Liver (tissue), 9 donors: ENCODE data around the gene GAPVD1. TPM values are rescaled to one million over a fixed set of nuclear protein-coding genes. Genes with fewer than 3 reads are reported as not detected.

Source experiments
- DNase-seq: peaks from one replicate; pipeline ENCODE4 v3.0.0-alpha.2; 2017; ENCODE audit warnings: low spot score
- H3K27ac ChIP-seq, 2 donors: one replicate each; pipeline ENCODE4 v1.7.0; 2013; ENCODE audit warnings: inconsistent platforms in 2 of 2, low read length in 2 of 2, control low read depth in 1 of 2, low read depth in 1 of 2, mild to moderate bottlenecking in 1 of 2
- H3K27me3 ChIP-seq, 4 donors: one replicate each; pipeline versions ENCODE4 v1.6.1 to v1.7.0; 2013; ENCODE audit warnings: low read length in 3 of 4, inconsistent platforms in 1 of 4, mild to moderate bottlenecking in 1 of 4, moderate library complexity in 1 of 4; ENCODE audit not compliant: control insufficient read depth in 4 of 4, insufficient read depth in 4 of 4
- H3K36me3 ChIP-seq, 4 donors: one replicate each; pipeline versions ENCODE4 v1.6.1 to v1.7.0; 2013; ENCODE audit warnings: low read length in 3 of 4, mild to moderate bottlenecking in 3 of 4, low read depth in 1 of 4, moderate library complexity in 1 of 4; ENCODE audit not compliant: control insufficient read depth in 4 of 4, insufficient read depth in 3 of 4
- H3K4me1 ChIP-seq, 4 donors: one replicate each; pipeline versions ENCODE4 v1.6.1 to v1.7.0; 2013; ENCODE audit warnings: low read length in 3 of 4, mild to moderate bottlenecking in 3 of 4, moderate library complexity in 1 of 4; ENCODE audit not compliant: control insufficient read depth in 4 of 4, insufficient read depth in 4 of 4
- H3K4me3 ChIP-seq, 3 donors: one replicate each; pipeline versions ENCODE4 v1.6.1 to v1.7.0; 2013; ENCODE audit warnings: low read length in 3 of 3, control low read depth in 1 of 3, low read depth in 1 of 3, mild to moderate bottlenecking in 1 of 3
- H3K9ac ChIP-seq, 2 donors: one replicate each; pipeline ENCODE4 v1.7.0; 2013; ENCODE audit warnings: low read length in 2 of 2, mild to moderate bottlenecking in 2 of 2, moderate library complexity in 2 of 2, control low read depth in 1 of 2, low read depth in 1 of 2
- H3K9me3 ChIP-seq, 4 donors: one replicate each; pipeline versions ENCODE4 v1.6.1 to v1.7.0; 2013; ENCODE audit warnings: low read length in 3 of 4; ENCODE audit not compliant: control insufficient read depth in 4 of 4
- ATF3 ChIP-seq: IDR thresholded peaks from 2 replicates; pipeline ENCODE4 v1.6.1; 2016; ENCODE audit warnings: antibody characterized with exemption
- CTCF ChIP-seq: fragments of 150-350 bp; IDR thresholded peaks from 2 replicates; pipeline ENCODE4 v1.5.1; 2017; ENCODE audit warnings: improper control_type of control experiment, low read depth, low read length; ENCODE audit not compliant: missing input control
- EGR1 ChIP-seq, 2 donors: IDR thresholded peaks; 2 replicates each; pipeline ENCODE4 v1.6.1; 2016 to 2018; ENCODE audit warnings: antibody characterized with exemption in 2 of 2, low read depth in 2 of 2
- FOXA2 ChIP-seq: IDR thresholded peaks from 2 replicates; pipeline ENCODE4 v1.6.1; 2016; ENCODE audit warnings: antibody characterized with exemption
- GABPA ChIP-seq, 2 donors: IDR thresholded peaks in 1 of 2; conservative IDR thresholded peaks in 1 of 2; 2 replicates each; pipeline ENCODE4 v1.6.1; 2016; ENCODE audit warnings: antibody characterized with exemption in 2 of 2, mild to moderate bottlenecking in 1 of 2, moderate library complexity in 1 of 2
- HNF4A ChIP-seq, 2 donors: conservative IDR thresholded peaks; 2 replicates each; pipeline ENCODE4 v1.6.1; 2016; ENCODE audit warnings: antibody characterized with exemption in 2 of 2, mild to moderate bottlenecking in 2 of 2
- HNF4G ChIP-seq: IDR thresholded peaks from 2 replicates; pipeline ENCODE4 v1.6.1; 2016; ENCODE audit warnings: antibody characterized with exemption
- JUND ChIP-seq, 2 donors: IDR thresholded peaks; 2 replicates each; pipeline ENCODE4 v1.6.1; 2016; ENCODE audit warnings: antibody characterized with exemption in 2 of 2
- NR2F2 ChIP-seq: IDR thresholded peaks from 2 replicates; pipeline ENCODE4 v1.6.1; 2016; ENCODE audit warnings: antibody characterized with exemption
- RAD21 ChIP-seq, 2 donors: IDR thresholded peaks; 2 replicates each; pipeline ENCODE4 v1.6.1; 2016; ENCODE audit warnings: antibody characterized with exemption in 2 of 2, mild to moderate bottlenecking in 2 of 2
- RXRA ChIP-seq, 2 donors: IDR thresholded peaks; 2 replicates each; pipeline ENCODE4 v1.6.1; 2017 to 2018; ENCODE audit warnings: antibody characterized with exemption in 2 of 2, mild to moderate bottlenecking in 1 of 2
- SP1 ChIP-seq: IDR thresholded peaks from 2 replicates; pipeline ENCODE4 v1.6.1; 2018; ENCODE audit warnings: antibody characterized with exemption, mild to moderate bottlenecking
- TAF1 ChIP-seq: conservative IDR thresholded peaks from 2 replicates; pipeline ENCODE4 v1.6.1; 2016; ENCODE audit warnings: antibody characterized with exemption, mild to moderate bottlenecking
- YY1 ChIP-seq: IDR thresholded peaks from 2 replicates; pipeline ENCODE4 v1.6.1; 2016; ENCODE audit warnings: antibody characterized with exemption, mild to moderate bottlenecking
- ZBTB33 ChIP-seq: IDR thresholded peaks from 2 replicates; pipeline ENCODE4 v1.6.1; 2016; ENCODE audit warnings: antibody characterized with exemption
- WGBS: extraction: QIAGEN DNeasy Blood & Tissue Kit; methylation state at CpG from one replicate; pipeline ENCODE4 v1.1.7; 2013; 5-methylcytosine and 5-hydroxymethylcytosine counted together
- polyA plus RNA-seq, 2 donors: library from polyadenylated mRNA; stranded (reverse) in 1 of 2; unstranded in 1 of 2; fragments of 200-250 nt in 1 of 2; fragments of >200 nt in 1 of 2; fragmentation: Nextera tagmentation in 1 of 2; extraction: Ambion mirVana in 1 of 2; gene quantifications; one replicate each; pipeline versions ENCODE4 v1.2.1 to v1.2.3, GENCODE V29; 2013 to 2015
- total RNA-seq, 2 donors: library from RNA; depleted of rRNA; stranded (reverse); fragments of >200 nt; gene quantifications; one replicate each; pipeline ENCODE4 v1.2.3, GENCODE V29; 2014
- TF ChIP-seq, protein P1 (sequence below): IDR thresholded peaks from 2 replicates; pipeline ENCODE4 v1.6.1; 2016; ENCODE audit warnings: antibody characterized with exemption
- donor health status: healthy.
- donor health status: healthy.
- donor health status: healthy.
- donor health status: healthy.
- donor health status: healthy.

Gene GAPVD1
- total and polyA plus RNA-seq, 4 donors: 5.5 to 89.7 (median 28.6) TPM

GRCh38 chr9:125366676-125367075 lies 105.0 kb downstream of the GAPVD1 start (continued):
- no peak for TF ChIP-seq ZBTB33
- TF ChIP-seq JUND (IDR thresholded peaks at IDR 0.05): no peak

DNA sequence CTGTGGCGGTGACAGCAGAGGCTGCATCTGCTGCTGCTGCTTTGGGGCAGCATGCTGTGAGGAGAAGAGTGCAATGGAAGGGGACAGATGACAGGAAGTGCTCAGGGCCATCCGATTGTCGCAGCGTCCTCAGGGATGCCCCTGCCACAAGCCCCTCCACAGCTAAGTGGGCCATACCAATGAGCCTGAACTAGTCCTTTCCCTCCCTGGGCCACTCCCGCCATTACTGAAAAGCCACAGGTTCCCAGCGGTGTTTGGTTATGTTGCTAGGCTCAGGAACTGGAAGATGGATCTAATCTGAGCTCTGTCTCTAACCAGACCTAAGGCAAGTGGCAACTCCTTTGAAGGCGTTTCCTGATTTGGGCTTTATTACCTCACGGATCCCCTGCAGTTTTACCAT lies 109.2 kb downstream of the GAPVD1 start:
- Histone ChIP-seq H3K9me3 (no peaks in the 10 kb centered on the region), H3K4me1 (peaks cover 0 to 8% (median 2%) of the 10 kb centered on the region in 4 donors), H3K27ac (no peak overlapping the region), H3K27me3 (no peaks in the 10 kb centered on the region), H3K36me3 (peaks cover 0 to 6% (median 2%) of the 10 kb centered on the region in 4 donors), H3K4me3 (no peak overlapping the region), H3K9ac (no peak overlapping the region)
- no peak for TF ChIP-seq SP1
- TF ChIP-seq HNF4A (conservative IDR thresholded peaks at IDR 0.05): no peak
- TF ChIP-seq RXRA (IDR thresholded peaks at IDR 0.05): no peak
- TF ChIP-seq NR2F2: no peak
- TF ChIP-seq GABPA (IDR thresholded peaks at IDR 0.05 in 1 of 2, conservative IDR thresholded peaks at IDR 0.05 in 1 of 2): no peak
- TF ChIP-seq RAD21 (IDR thresholded peaks at IDR 0.05): no peak
- TF ChIP-seq CTCF: no peak
- no peak for TF ChIP-seq ATF3
- no peak for TF ChIP-seq YY1
- TF ChIP-seq JUND (IDR thresholded peaks at IDR 0.05): no peak
- no peak for TF ChIP-seq FOXA2
- TF ChIP-seq, protein P1, sequence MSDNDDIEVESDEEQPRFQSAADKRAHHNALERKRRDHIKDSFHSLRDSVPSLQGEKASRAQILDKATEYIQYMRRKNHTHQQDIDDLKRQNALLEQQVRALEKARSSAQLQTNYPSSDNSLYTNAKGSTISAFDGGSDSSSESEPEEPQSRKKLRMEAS: no peak
- 88% methylated on average over 8 of the region's 8 CpGs for WGBS
- DNase-seq: no peak

GRCh38 chr9:125372441-125373226 lies 111.0 kb downstream of the GAPVD1 start:
- H3K27me3 ChIP-seq: no peaks in the 10 kb centered on the region
- WGBS: 86% methylated on average over 9 of the region's 9 CpGs
- DNase-seq: no peak

More at GRCh38 chr9:125372441-125373226, 111.0 kb downstream of the GAPVD1 start:
- TF ChIP-seq HNF4G (no peak), NR2F2 (no peak), RAD21 (IDR thresholded peaks at IDR 0.05) (no peak), JUND (IDR thresholded peaks at IDR 0.05) (no peak), CTCF (no peak), FOXA2 (no peak), ZBTB33 (no peak), GABPA (IDR thresholded peaks at IDR 0.05 in 1 of 2, conservative IDR thresholded peaks at IDR 0.05 in 1 of 2) (no peak), RXRA (IDR thresholded peaks at IDR 0.05) (no peak), EGR1 (IDR thresholded peaks at IDR 0.05; ENCODE audit: low read depth in 2 of 2) (no peak), HNF4A (conservative IDR thresholded peaks at IDR 0.05) (no peak), TAF1 (no peak)
- TF ChIP-seq, protein P1: no peak
- Histone ChIP-seq H3K4me3 (no peak overlapping the region), H3K36me3 (no peaks in the 10 kb centered on the region), H3K27ac (no peak overlapping the region), H3K9me3 (no peaks in the 10 kb centered on the region), H3K9ac (no peak overlapping the region), H3K4me1 (peaks cover 0 to 8% (median 2%) of the 10 kb centered on the region in 4 donors)
